HepG2 (cell line): ENCODE measurements around the gene DRAXIN. TPM values are rescaled to one million over a fixed set of nuclear protein-coding genes. Genes with fewer than 3 reads are reported as not detected.

Source experiments
- ATAC-seq: fragments of 200-7000 bp; cut with Tn5 transposase; 3 replicates; pipeline ENCODE4 v1.9.1; 2020; ENCODE audit warnings: mild to moderate bottlenecking, moderate library complexity
- BruUV-seq: library from RNA; stranded (reverse); fragments of 400-500 nt; replicated peaks from 2 replicates; lab custom pipeline; 2021; lab: Mats Ljungman, UMichigan
- CTCF ChIA-PET: fragments of 300-600 bp; formaldehyde crosslinking; extraction: SDS; loops from one replicate; lab custom pipeline; 2021; ENCODE audit warnings: low total read pairs, inconsistent platforms, low intra/inter-chr PET ratio; lab: Yijun Ruan, JAX
- POLR2A ChIA-PET: fragments of 350-600 bp; sonication (Branson Sonifier 250); formaldehyde crosslinking; loops from one replicate; lab custom pipeline; 2020; ENCODE audit warnings: antibody characterized with exemption, inconsistent platforms; lab: Yijun Ruan, JAX
- DNase-seq: peaks from one replicate; pipeline ENCODE4 v3.0.0-alpha.2; 2015; ENCODE audit warnings: low spot score
- FAIRE-seq: peaks from 3 replicates; lab custom pipeline; 2011; peaks lifted over from hg19 to GRCh38; lab: Jason Lieb, UNC
- H2AFZ ChIP-seq: one replicate; pipeline ENCODE4 v1.6.1; 2011; ENCODE audit warnings: low read length, inconsistent platforms
- H3K27ac ChIP-seq: fragments of 300-600 bp; 3 replicates; pipeline ENCODE4 v1.8.0; 2011; ENCODE audit warnings: mixed run types, mild to moderate bottlenecking, mixed read lengths, low read length, inconsistent platforms; ENCODE audit not compliant: insufficient read depth; ENCODE audit errors: extremely low read length
- H3K27me3 ChIP-seq, 2 experiments: fragments of 200-600 bp in 1 of 2; 2 replicates in 1 of 2; 3 replicates in 1 of 2; pipeline versions ENCODE4 v1.6.0 to v1.8.0; 2011; ENCODE audit warnings: low read length in 2 of 2, mild to moderate bottlenecking in 2 of 2, moderate library complexity in 2 of 2, inconsistent platforms in 1 of 2; ENCODE audit not compliant: insufficient read depth in 2 of 2, control insufficient read depth in 1 of 2
- H3K36me3 ChIP-seq, 2 experiments: fragments of 200-600 bp in 1 of 2; replicated peaks in 1 of 2; 2 replicates in 1 of 2; 3 replicates in 1 of 2; pipeline versions ENCODE4 v1.5.1 to v1.8.0; 2011; ENCODE audit warnings: low read length in 2 of 2, inconsistent platforms in 1 of 2; ENCODE audit not compliant: insufficient read depth in 2 of 2, control insufficient read depth in 1 of 2
- H3K4me1 ChIP-seq: 2 replicates; pipeline ENCODE4 v1.5.1; 2012; ENCODE audit warnings: low read length, inconsistent platforms; ENCODE audit not compliant: insufficient read depth
- H3K4me2 ChIP-seq: 2 replicates; pipeline ENCODE4 v1.6.0; 2011; ENCODE audit warnings: low read depth, low read length, inconsistent platforms
- H3K4me3 ChIP-seq, 3 experiments: fragments of 200-600 bp in 1 of 3; sonication (generic), shearing (Covaris generic) in 1 of 3; replicated peaks in 1 of 3; 2 replicates each; pipeline ENCODE4 v1.5.1; 2011 to 2016; ENCODE audit warnings: low read length in 3 of 3, inconsistent platforms in 2 of 3, low read depth in 2 of 3, mild to moderate bottlenecking in 2 of 3, control low read depth in 1 of 3, mixed read lengths in 1 of 3; ENCODE audit not compliant: insufficient read depth in 1 of 3
- H3K79me2 ChIP-seq: one replicate; pipeline ENCODE4 v1.6.1; 2011; ENCODE audit warnings: low read length, inconsistent platforms; ENCODE audit not compliant: insufficient read depth
- H3K9ac ChIP-seq: 2 replicates; pipeline ENCODE4 v1.6.0; 2011; ENCODE audit warnings: mild to moderate bottlenecking, low read depth, low read length, inconsistent platforms; ENCODE audit not compliant: insufficient read depth
- H3K9me3 ChIP-seq: 2 replicates; pipeline ENCODE4 v1.5.1; 2012; ENCODE audit warnings: mild to moderate bottlenecking, low read length
- H4K20me1 ChIP-seq: 2 replicates; pipeline ENCODE4 v1.6.0; 2011; ENCODE audit warnings: inconsistent platforms, mild to moderate bottlenecking, low read length, moderate library complexity; ENCODE audit not compliant: insufficient read depth
- CAMTA2 ChIP-seq: sonication (generic); formaldehyde crosslinking; IDR thresholded peaks from 2 replicates; pipeline ENCODE4 v1.4.0; 2020; ENCODE audit warnings: mild to moderate bottlenecking, missing genetic modification reagents, borderline replicate concordance
- ELF4 ChIP-seq: sonication (generic); formaldehyde crosslinking; IDR thresholded peaks from 2 replicates; pipeline ENCODE4 v1.5.0; 2020; ENCODE audit warnings: missing genetic modification reagents, mild to moderate bottlenecking, moderate library complexity, borderline replicate concordance
- HOXA9 ChIP-seq: sonication (generic); formaldehyde crosslinking; IDR thresholded peaks from 2 replicates; pipeline ENCODE4 v1.8.1; 2022; ENCODE audit warnings: missing genetic modification reagents, mild to moderate bottlenecking, moderate library complexity, borderline replicate concordance
- KDM4B ChIP-seq: sonication (generic); formaldehyde crosslinking; IDR thresholded peaks from 2 replicates; pipeline ENCODE4 v1.4.0; 2020; ENCODE audit warnings: missing genetic modification reagents
- KLF16 ChIP-seq, 2 experiments: sonication (generic) in 1 of 2; formaldehyde crosslinking in 1 of 2; IDR thresholded peaks; 2 replicates each; pipeline versions ENCODE4 v1.6.1 to v1.8.0; 2016 to 2023; ENCODE audit warnings: missing genetic modification reagents in 2 of 2, missing compliant biosample characterization in 1 of 2
- SOX5 ChIP-seq: IDR thresholded peaks from 2 replicates; pipeline ENCODE4 v1.6.1; 2016; ENCODE audit warnings: borderline replicate concordance
- ZBTB38 ChIP-seq: sonication (generic); formaldehyde crosslinking; IDR thresholded peaks from 2 replicates; pipeline ENCODE4 v1.5.1; 2020; ENCODE audit warnings: mild to moderate bottlenecking, missing genetic modification reagents
- ZMAT3 ChIP-seq: sonication (generic); formaldehyde crosslinking; conservative IDR thresholded peaks from 2 replicates; pipeline ENCODE4 v1.7.0; 2021; ENCODE audit warnings: missing genetic modification reagents
- ZSCAN9 ChIP-seq: IDR thresholded peaks from 2 replicates; pipeline ENCODE4 v1.6.1; 2016; ENCODE audit warnings: borderline replicate concordance
- WGBS: methylation state at CpG from one replicate; pipeline ENCODE4 v1.1.6; 2017; ENCODE audit warnings: low lambda C conversion rate; 5-methylcytosine and 5-hydroxymethylcytosine counted together
- in situ Hi-C: cut with HindIII; loops from 2 replicates; pipeline ENCODE4 v1.10.0; 2017; ENCODE audit warnings: low pct_unique_long_range_greater_than_20kb; ENCODE audit not compliant: extremely low pct_ligation_motif_present
- intact Hi-C: fragments of 100-400 bp; cut with micrococcal nuclease; formaldehyde crosslinking; loops from one replicate; pipeline ENCODE4 v1.10.0; 2022; ENCODE audit not compliant: unreplicated experiment
- polyA plus RNA-seq, 8 experiments: library from polyadenylated mRNA; depleted of rRNA in 3 of 8; stranded (reverse) in 7 of 8; unstranded in 1 of 8; fragments of >200 nt; fragmentation: Illumina TruSeq in 4 of 8; extraction: Trizol in 4 of 8; gene quantifications; 2 replicates each; pipeline versions ENCODE4 v1.2.1 to v1.2.3, GENCODE V29; 2011 to 2016; ENCODE audit warnings: low read depth in 4 of 8, missing spikeins in 1 of 8, mixed read lengths in 1 of 8; ENCODE audit not compliant: insufficient read depth in 1 of 8
- total RNA-seq, 5 experiments: library from RNA; depleted of rRNA; stranded (reverse); fragments of >200 nt; fragmentation: Illumina TruSeq; extraction: Trizol; gene quantifications; 2 replicates each; pipeline ENCODE4 v1.2.3, GENCODE V29; 2016; ENCODE audit warnings: low read depth in 1 of 5
- TF ChIP-seq, protein P1 (sequence below): sonication (generic); formaldehyde crosslinking; IDR thresholded peaks from 2 replicates; pipeline ENCODE4 v1.5.0; 2020; ENCODE audit warnings: mild to moderate bottlenecking, missing genetic modification reagents, borderline replicate concordance
- TF ChIP-seq, protein P2 (sequence below): fragments of 450-650 bp; IDR thresholded peaks from 2 replicates; pipeline ENCODE4 v1.6.1; 2017; ENCODE audit warnings: mild to moderate bottlenecking
- TF ChIP-seq, protein P3 (sequence below): sonication (generic); formaldehyde crosslinking; conservative IDR thresholded peaks from 2 replicates; pipeline ENCODE4 v1.4.0; 2020; ENCODE audit warnings: missing genetic modification reagents

DRAXIN gene
- total and polyA plus RNA-seq, 2 of the 13 experiments (the other 11 are each of a cell fraction or from before 2014, with no cell fraction given) = 0.02 TPM; not detected in 1

DNA sequence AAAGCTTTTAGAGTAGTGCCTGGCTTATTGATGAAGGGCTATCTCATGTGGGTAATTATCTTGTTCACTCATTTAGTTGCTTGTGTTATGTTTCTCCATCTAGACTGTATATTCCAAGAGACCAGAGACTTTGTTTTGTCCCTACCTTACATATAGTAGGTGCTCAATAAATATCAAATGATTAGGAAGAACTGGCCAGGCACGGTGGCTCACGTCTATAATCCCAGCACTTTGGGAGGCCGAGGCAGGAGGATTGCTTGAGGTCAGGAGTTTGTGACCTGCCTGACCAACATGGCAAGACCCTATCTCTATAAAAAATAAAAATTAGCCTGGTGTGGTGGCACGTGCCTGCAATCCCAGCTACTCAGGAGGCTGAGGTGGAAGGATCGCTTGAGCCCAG, 46.2 kb upstream of the DRAXIN start:
- Histone ChIP-seq H3K9ac (no peak overlapping the region), H3K79me2 (no peaks in the 10 kb centered on the region), H2AFZ (no peak overlapping the region), H3K27me3 (peaks cover 0 to 2% of the 10 kb centered on the region in 2 experiments; a peak in 1 of 5 replicates), H3K36me3 (peaks cover 0 to 2% of the 10 kb centered on the region in 2 experiments; a peak in 1 of 5 replicates), H3K4me2 (no peak overlapping the region), H3K9me3 (no peaks in the 10 kb centered on the region), H3K4me1 (peaks cover 34% of the 10 kb centered on the region), H3K4me3 (no peak overlapping the region), H3K27ac (no peak overlapping the region), H4K20me1 (peaks cover 11% of the 10 kb centered on the region; the same call in 1 of the 2 replicates)
- 97% methylated on average over 5 of the region's 5 CpGs for WGBS
- in situ Hi-C loops = loop anchor here (10.0 to 25.0 kb wide), 2 partner anchors 400 to 608 kb away; partner anchors contain the start of gene MASP2
- intact Hi-C loops = no loop called here
- DNase-seq = no peak
- BruUV-seq = no TSS peak
- ChIA-PET CTCF (no interaction called here), POLR2A (interaction anchor here (0.7 to 1.0 kb wide), 3 partner anchors 8 to 104 kb away, joined by 3 to 4 read pairs (median 3); partner anchors contain the start of gene FBXO6)
- FAIRE-seq = no peak
- ATAC-seq = no peak
- TF ChIP-seq ZSCAN9 = no peak
- TF ChIP-seq, protein P1, sequence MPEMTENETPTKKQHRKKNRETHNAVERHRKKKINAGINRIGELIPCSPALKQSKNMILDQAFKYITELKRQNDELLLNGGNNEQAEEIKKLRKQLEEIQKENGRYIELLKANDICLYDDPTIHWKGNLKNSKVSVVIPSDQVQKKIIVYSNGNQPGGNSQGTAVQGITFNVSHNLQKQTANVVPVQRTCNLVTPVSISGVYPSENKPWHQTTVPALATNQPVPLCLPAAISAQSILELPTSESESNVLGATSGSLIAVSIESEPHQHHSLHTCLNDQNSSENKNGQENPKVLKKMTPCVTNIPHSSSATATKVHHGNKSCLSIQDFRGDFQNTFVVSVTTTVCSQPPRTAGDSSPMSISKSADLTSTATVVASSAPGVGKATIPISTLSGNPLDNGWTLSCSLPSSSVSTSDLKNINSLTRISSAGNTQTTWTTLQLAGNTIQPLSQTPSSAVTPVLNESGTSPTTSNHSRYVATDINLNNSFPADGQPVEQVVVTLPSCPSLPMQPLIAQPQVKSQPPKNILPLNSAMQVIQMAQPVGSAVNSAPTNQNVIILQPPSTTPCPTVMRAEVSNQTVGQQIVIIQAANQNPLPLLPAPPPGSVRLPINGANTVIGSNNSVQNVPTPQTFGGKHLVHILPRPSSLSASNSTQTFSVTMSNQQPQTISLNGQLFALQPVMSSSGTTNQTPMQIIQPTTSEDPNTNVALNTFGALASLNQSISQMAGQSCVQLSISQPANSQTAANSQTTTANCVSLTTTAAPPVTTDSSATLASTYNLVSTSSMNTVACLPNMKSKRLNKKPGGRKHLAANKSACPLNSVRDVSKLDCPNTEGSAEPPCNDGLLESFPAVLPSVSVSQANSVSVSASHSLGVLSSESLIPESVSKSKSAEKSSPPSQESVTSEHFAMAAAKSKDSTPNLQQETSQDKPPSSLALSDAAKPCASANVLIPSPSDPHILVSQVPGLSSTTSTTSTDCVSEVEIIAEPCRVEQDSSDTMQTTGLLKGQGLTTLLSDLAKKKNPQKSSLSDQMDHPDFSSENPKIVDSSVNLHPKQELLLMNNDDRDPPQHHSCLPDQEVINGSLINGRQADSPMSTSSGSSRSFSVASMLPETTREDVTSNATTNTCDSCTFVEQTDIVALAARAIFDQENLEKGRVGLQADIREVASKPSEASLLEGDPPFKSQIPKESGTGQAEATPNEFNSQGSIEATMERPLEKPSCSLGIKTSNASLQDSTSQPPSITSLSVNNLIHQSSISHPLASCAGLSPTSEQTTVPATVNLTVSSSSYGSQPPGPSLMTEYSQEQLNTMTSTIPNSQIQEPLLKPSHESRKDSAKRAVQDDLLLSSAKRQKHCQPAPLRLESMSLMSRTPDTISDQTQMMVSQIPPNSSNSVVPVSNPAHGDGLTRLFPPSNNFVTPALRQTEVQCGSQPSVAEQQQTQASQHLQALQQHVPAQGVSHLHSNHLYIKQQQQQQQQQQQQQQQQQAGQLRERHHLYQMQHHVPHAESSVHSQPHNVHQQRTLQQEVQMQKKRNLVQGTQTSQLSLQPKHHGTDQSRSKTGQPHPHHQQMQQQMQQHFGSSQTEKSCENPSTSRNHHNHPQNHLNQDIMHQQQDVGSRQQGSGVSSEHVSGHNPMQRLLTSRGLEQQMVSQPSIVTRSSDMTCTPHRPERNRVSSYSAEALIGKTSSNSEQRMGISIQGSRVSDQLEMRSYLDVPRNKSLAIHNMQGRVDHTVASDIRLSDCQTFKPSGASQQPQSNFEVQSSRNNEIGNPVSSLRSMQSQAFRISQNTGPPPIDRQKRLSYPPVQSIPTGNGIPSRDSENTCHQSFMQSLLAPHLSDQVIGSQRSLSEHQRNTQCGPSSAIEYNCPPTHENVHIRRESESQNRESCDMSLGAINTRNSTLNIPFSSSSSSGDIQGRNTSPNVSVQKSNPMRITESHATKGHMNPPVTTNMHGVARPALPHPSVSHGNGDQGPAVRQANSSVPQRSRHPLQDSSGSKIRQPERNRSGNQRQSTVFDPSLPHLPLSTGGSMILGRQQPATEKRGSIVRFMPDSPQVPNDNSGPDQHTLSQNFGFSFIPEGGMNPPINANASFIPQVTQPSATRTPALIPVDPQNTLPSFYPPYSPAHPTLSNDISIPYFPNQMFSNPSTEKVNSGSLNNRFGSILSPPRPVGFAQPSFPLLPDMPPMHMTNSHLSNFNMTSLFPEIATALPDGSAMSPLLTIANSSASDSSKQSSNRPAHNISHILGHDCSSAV (CRISPR knock-in tag) = no peak
- no peak for TF ChIP-seq KLF16 (CRISPR knock-in tag; IDR thresholded peaks at IDR 0.05)
- TF ChIP-seq ZBTB38 (CRISPR knock-in tag) = no peak
- TF ChIP-seq SOX5 (CRISPR knock-in tag) = no peak
- TF ChIP-seq ELF4 = no peak
- TF ChIP-seq, protein P2, sequence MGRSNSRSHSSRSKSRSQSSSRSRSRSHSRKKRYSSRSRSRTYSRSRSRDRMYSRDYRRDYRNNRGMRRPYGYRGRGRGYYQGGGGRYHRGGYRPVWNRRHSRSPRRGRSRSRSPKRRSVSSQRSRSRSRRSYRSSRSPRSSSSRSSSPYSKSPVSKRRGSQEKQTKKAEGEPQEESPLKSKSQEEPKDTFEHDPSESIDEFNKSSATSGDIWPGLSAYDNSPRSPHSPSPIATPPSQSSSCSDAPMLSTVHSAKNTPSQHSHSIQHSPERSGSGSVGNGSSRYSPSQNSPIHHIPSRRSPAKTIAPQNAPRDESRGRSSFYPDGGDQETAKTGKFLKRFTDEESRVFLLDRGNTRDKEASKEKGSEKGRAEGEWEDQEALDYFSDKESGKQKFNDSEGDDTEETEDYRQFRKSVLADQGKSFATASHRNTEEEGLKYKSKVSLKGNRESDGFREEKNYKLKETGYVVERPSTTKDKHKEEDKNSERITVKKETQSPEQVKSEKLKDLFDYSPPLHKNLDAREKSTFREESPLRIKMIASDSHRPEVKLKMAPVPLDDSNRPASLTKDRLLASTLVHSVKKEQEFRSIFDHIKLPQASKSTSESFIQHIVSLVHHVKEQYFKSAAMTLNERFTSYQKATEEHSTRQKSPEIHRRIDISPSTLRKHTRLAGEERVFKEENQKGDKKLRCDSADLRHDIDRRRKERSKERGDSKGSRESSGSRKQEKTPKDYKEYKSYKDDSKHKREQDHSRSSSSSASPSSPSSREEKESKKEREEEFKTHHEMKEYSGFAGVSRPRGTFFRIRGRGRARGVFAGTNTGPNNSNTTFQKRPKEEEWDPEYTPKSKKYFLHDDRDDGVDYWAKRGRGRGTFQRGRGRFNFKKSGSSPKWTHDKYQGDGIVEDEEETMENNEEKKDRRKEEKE = no peak
- TF ChIP-seq, protein P3, sequence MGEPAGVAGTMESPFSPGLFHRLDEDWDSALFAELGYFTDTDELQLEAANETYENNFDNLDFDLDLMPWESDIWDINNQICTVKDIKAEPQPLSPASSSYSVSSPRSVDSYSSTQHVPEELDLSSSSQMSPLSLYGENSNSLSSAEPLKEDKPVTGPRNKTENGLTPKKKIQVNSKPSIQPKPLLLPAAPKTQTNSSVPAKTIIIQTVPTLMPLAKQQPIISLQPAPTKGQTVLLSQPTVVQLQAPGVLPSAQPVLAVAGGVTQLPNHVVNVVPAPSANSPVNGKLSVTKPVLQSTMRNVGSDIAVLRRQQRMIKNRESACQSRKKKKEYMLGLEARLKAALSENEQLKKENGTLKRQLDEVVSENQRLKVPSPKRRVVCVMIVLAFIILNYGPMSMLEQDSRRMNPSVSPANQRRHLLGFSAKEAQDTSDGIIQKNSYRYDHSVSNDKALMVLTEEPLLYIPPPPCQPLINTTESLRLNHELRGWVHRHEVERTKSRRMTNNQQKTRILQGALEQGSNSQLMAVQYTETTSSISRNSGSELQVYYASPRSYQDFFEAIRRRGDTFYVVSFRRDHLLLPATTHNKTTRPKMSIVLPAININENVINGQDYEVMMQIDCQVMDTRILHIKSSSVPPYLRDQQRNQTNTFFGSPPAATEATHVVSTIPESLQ (CRISPR knock-in tag) = no peak
- TF ChIP-seq HOXA9 = no peak
- no peak for TF ChIP-seq CAMTA2 (CRISPR knock-in tag)
- no peak for TF ChIP-seq KDM4B (CRISPR knock-in tag)
- no peak for TF ChIP-seq ZMAT3 (CRISPR knock-in tag)
